Subcutaneous abdominal adipose tissue (tissue), 5 donors: ENCODE measurements around the gene MEIOB.

ENCODE experiments used
- H3K27ac ChIP-seq: one replicate; pipeline ENCODE4 v1.7.0; 2013; ENCODE audit warnings: low read depth, mild to moderate bottlenecking, inconsistent platforms, low read length, moderate library complexity
- H3K27me3 ChIP-seq, 5 donors: one replicate each; pipeline ENCODE4 v1.7.0; 2013; ENCODE audit warnings: low read length in 5 of 5, inconsistent platforms in 1 of 5; ENCODE audit not compliant: control insufficient read depth in 5 of 5, insufficient read depth in 4 of 5
- H3K36me3 ChIP-seq, 5 donors: one replicate each; pipeline ENCODE4 v1.7.0; 2013; ENCODE audit warnings: low read length in 5 of 5; ENCODE audit not compliant: control insufficient read depth in 5 of 5, insufficient read depth in 5 of 5
- H3K4me1 ChIP-seq, 5 donors: one replicate each; pipeline ENCODE4 v1.7.0; 2013; ENCODE audit warnings: low read length in 5 of 5, mild to moderate bottlenecking in 3 of 5, moderate library complexity in 1 of 5; ENCODE audit not compliant: control insufficient read depth in 5 of 5, insufficient read depth in 5 of 5
- H3K4me3 ChIP-seq, 5 donors: one replicate each; pipeline ENCODE4 v1.7.0; 2013; ENCODE audit warnings: low read length in 5 of 5, low read depth in 1 of 5
- H3K9ac ChIP-seq, 5 donors: one replicate each; pipeline ENCODE4 v1.7.0; 2013; ENCODE audit warnings: low read length in 5 of 5, mild to moderate bottlenecking in 4 of 5, moderate library complexity in 3 of 5
- H3K9me3 ChIP-seq, 5 donors: one replicate each; pipeline ENCODE4 v1.7.0; 2013; ENCODE audit warnings: low read length in 5 of 5; ENCODE audit not compliant: control insufficient read depth in 5 of 5
- donor health status: healthy.
- donor health status: healthy.
- donor health status: healthy.
- donor health status: healthy.
- donor health status: healthy.

The MEIOB gene

GRCh38 chr16:1915732-1916639, 44.0 kb upstream of the MEIOB start:
- Histone ChIP-seq H3K36me3 (no peaks in the 10 kb centered on the region), H3K27me3 (peaks cover 49 to 75% (median 58%) of the 10 kb centered on the region in 5 donors), H3K9ac (no peak overlapping the region), H3K4me1 (peaks cover 0 to 4% (median 0%) of the 10 kb centered on the region in 5 donors), H3K27ac (no peak overlapping the region), H3K4me3 (no peak overlapping the region), H3K9me3 (no peaks in the 10 kb centered on the region)

- H3K27me3 ChIP-seq, result peaks cover 39 to 66% (median 50%) of the 10 kb centered on the region in 5 donors
- peaks cover 0 to 4% (median 0%) of the 10 kb centered on the region in 5 donors for H3K4me1 ChIP-seq
- H3K4me3 ChIP-seq, result no peak overlapping the region
- H3K27ac ChIP-seq, result no peak overlapping the region
- no peak overlapping the region for H3K9ac ChIP-seq
- H3K9me3 ChIP-seq, result no peaks in the 10 kb centered on the region
- H3K36me3 ChIP-seq, result no peaks in the 10 kb centered on the region
Observed at GRCh38 chr16:1914988-1915387, 43.0 kb upstream of the MEIOB start.

- Histone ChIP-seq H3K9me3 (no peaks in the 10 kb centered on the region), H3K4me3 (no peak overlapping the region), H3K9ac (no peak overlapping the region), H3K27ac (no peak overlapping the region), H3K27me3 (peaks cover 31 to 63% (median 47%) of the 10 kb centered on the region in 5 donors), H3K36me3 (no peaks in the 10 kb centered on the region), H3K4me1 (peaks cover 0 to 7% (median 4%) of the 10 kb centered on the region in 5 donors)
Observed at GRCh38 chr16:1914084-1914608, 42.2 kb upstream of the MEIOB start.

GRCh38 chr16:1913327-1914083, 41.5 kb upstream of the MEIOB start:
- H3K9ac ChIP-seq, result no peak overlapping the region

GRCh38 chr16:1912215-1912543, 40.2 kb upstream of the MEIOB start:
- no peaks in the 10 kb centered on the region for H3K36me3 ChIP-seq

More at GRCh38 chr16:1913327-1914083, 41.5 kb upstream of the MEIOB start:
- Histone ChIP-seq H3K9me3 (no peaks in the 10 kb centered on the region), H3K36me3 (no peaks in the 10 kb centered on the region), H3K27me3 (peaks cover 30 to 64% (median 46%) of the 10 kb centered on the region in 5 donors), H3K4me1 (peaks cover 0 to 5% (median 4%) of the 10 kb centered on the region in 5 donors), H3K27ac (no peak overlapping the region), H3K4me3 (no peak overlapping the region)

GRCh38 chr16:1911467-1912214, 39.7 kb upstream of the MEIOB start:
- Histone ChIP-seq H3K36me3 (no peaks in the 10 kb centered on the region), H3K9me3 (no peaks in the 10 kb centered on the region), H3K4me3 (no peak overlapping the region), H3K27me3 (peaks cover 36 to 67% (median 44%) of the 10 kb centered on the region in 5 donors), H3K4me1 (peaks cover 0 to 4% (median 3%) of the 10 kb centered on the region in 5 donors), H3K9ac (no peak overlapping the region), H3K27ac (no peak overlapping the region)

More at GRCh38 chr16:1912215-1912543, 40.2 kb upstream of the MEIOB start:
- Histone ChIP-seq H3K27me3 (peaks cover 36 to 70% (median 49%) of the 10 kb centered on the region in 5 donors), H3K9me3 (no peaks in the 10 kb centered on the region), H3K9ac (no peak overlapping the region), H3K4me3 (no peak overlapping the region), H3K4me1 (peaks cover 0 to 4% (median 3%) of the 10 kb centered on the region in 5 donors), H3K27ac (no peak overlapping the region)

- no peak overlapping the region for H3K9ac ChIP-seq
- H3K4me1 ChIP-seq, result peaks cover 0 to 4% (median 3%) of the 10 kb centered on the region in 5 donors
- H3K36me3 ChIP-seq, result no peaks in the 10 kb centered on the region
- no peak overlapping the region for H3K4me3 ChIP-seq
- H3K27ac ChIP-seq, result no peak overlapping the region
- H3K9me3 ChIP-seq, result no peaks in the 10 kb centered on the region
- peaks cover 29 to 57% (median 37%) of the 10 kb centered on the region in 5 donors for H3K27me3 ChIP-seq
Observed at GRCh38 chr16:1909561-1910231, 37.7 kb upstream of the MEIOB start.

- H3K4me3 ChIP-seq, result no peak overlapping the region
- H3K36me3 ChIP-seq, result no peaks in the 10 kb centered on the region
- peaks cover 0 to 4% (median 3%) of the 10 kb centered on the region in 5 donors for H3K4me1 ChIP-seq
- H3K27me3 ChIP-seq, result peaks cover 30 to 57% (median 36%) of the 10 kb centered on the region in 5 donors
- no peak overlapping the region for H3K27ac ChIP-seq
- H3K9me3 ChIP-seq, result no peaks in the 10 kb centered on the region
- H3K9ac ChIP-seq, result no peak overlapping the region
Observed at GRCh38 chr16:1908983-1909382, 37.0 kb upstream of the MEIOB start.

- Histone ChIP-seq H3K4me1 (peaks cover 0 to 4% (median 3%) of the 10 kb centered on the region in 5 donors), H3K27me3 (peaks cover 30 to 55% (median 37%) of the 10 kb centered on the region in 5 donors), H3K27ac (no peak overlapping the region), H3K9me3 (no peaks in the 10 kb centered on the region), H3K36me3 (no peaks in the 10 kb centered on the region), H3K9ac (no peak overlapping the region), H3K4me3 (no peak overlapping the region)
Observed at GRCh38 chr16:1908184-1908583, 36.2 kb upstream of the MEIOB start.
